Measurements from ENCODE around the gene CHKA. TPM values are rescaled to one million over a fixed set of nuclear protein-coding genes. Genes with fewer than 3 reads are reported as not detected.
A peak's percentile ranks its signal among the peaks of the same experiment; 100 is the strongest.

Gene CHKA
- total and polyA plus RNA-seq, 2 of the 4 experiments (the other 2 are of a cell fraction) = 4.5 to 8.4 TPM

GRCh38 chr11:68160100-68160695, 39.0 kb upstream of the CHKA start:
- intact Hi-C loops (cut with micrococcal nuclease) = no loop called here
- ChIA-PET POLR2A (ENCODE audit: unreplicated experiment) (no interaction called here), CTCF (interaction anchor here (1.0 kb wide), 1 partner anchor 10 kb away, joined by 3 read pairs; no protein-coding TSS in a partner anchor)
- H4K91ac ChIP-seq (ENCODE audit: insufficient read depth, low read depth, low read length) = no peak overlapping the region
- no peaks in the 10 kb centered on the region for H3K9me3 ChIP-seq (ENCODE audit: control insufficient read depth, insufficient read depth, low read length)
- no peak overlapping the region for H2BK120ac ChIP-seq (ENCODE audit: low read depth, low read length)
- no peak overlapping the region for H2BK15ac ChIP-seq (ENCODE audit: low read depth, low read length)
- H3K4me1 ChIP-seq (ENCODE audit: control insufficient read depth, insufficient read depth, low read length) = no peaks in the 10 kb centered on the region
- H4K20me1 ChIP-seq (ENCODE audit: insufficient read depth, low read length) = peaks cover 6% of the 10 kb centered on the region; the same call in 1 of the 2 replicates
- no peak overlapping the region for H2AK9ac ChIP-seq (replicated peaks; ENCODE audit: low read depth, low read length, poor library complexity)
- H3K36me3 ChIP-seq (ENCODE audit: control insufficient read depth, insufficient read depth, low read length) = peaks cover 26% of the 10 kb centered on the region
- H3K4ac ChIP-seq (ENCODE audit: low read depth, low read length) = no peak overlapping the region
- ATAC-seq (ENCODE audit: low read depth) (peak; percentile 57), DNase-seq (no peak)
- no peak overlapping the region for H3K18ac ChIP-seq (ENCODE audit: low read depth, low read length)
- H3K79me1 ChIP-seq (ENCODE audit: low read depth in 1 of 2, low read length in 2 of 2) = peaks cover 0 to 12% of the 10 kb centered on the region in 2 experiments; a peak in 1 of 4 replicates
- dilution Hi-C loops (cut with HindIII; ENCODE audit: low sequenced_read_pairs, unreplicated experiment) = no loop called here
- no peak overlapping the region for H3K56ac ChIP-seq (ENCODE audit: extremely low read depth, insufficient read depth, low read length)
- no peak overlapping the region for H2AK5ac ChIP-seq (ENCODE audit: low read depth, low read length)
- peaks cover 33% of the 10 kb centered on the region for H3K9me1 ChIP-seq (ENCODE audit: insufficient read depth, low read length)
- H3K4me2 ChIP-seq (ENCODE audit: low read depth, low read length) = no peak overlapping the region
- TF ChIP-seq FOS (IDR thresholded peaks at IDR 0.05; ENCODE audit: low read depth, low read length) = no peak
- no peak for TF ChIP-seq CHD1 (IDR thresholded peaks at IDR 0.05; ENCODE audit: low read depth, low read length)
- TF ChIP-seq POLR2A (IDR thresholded peaks at IDR 0.05; ENCODE audit: low read depth, low read length) = no peak
- TF ChIP-seq CEBPB (IDR thresholded peaks at IDR 0.05; ENCODE audit: low read depth, low read length) = no peak
- TF ChIP-seq, protein P1, sequence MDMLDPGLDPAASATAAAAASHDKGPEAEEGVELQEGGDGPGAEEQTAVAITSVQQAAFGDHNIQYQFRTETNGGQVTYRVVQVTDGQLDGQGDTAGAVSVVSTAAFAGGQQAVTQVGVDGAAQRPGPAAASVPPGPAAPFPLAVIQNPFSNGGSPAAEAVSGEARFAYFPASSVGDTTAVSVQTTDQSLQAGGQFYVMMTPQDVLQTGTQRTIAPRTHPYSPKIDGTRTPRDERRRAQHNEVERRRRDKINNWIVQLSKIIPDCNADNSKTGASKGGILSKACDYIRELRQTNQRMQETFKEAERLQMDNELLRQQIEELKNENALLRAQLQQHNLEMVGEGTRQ (IDR thresholded peaks at IDR 0.05; ENCODE audit: low read depth, low read length) = no peak
- TF ChIP-seq, protein P2, sequence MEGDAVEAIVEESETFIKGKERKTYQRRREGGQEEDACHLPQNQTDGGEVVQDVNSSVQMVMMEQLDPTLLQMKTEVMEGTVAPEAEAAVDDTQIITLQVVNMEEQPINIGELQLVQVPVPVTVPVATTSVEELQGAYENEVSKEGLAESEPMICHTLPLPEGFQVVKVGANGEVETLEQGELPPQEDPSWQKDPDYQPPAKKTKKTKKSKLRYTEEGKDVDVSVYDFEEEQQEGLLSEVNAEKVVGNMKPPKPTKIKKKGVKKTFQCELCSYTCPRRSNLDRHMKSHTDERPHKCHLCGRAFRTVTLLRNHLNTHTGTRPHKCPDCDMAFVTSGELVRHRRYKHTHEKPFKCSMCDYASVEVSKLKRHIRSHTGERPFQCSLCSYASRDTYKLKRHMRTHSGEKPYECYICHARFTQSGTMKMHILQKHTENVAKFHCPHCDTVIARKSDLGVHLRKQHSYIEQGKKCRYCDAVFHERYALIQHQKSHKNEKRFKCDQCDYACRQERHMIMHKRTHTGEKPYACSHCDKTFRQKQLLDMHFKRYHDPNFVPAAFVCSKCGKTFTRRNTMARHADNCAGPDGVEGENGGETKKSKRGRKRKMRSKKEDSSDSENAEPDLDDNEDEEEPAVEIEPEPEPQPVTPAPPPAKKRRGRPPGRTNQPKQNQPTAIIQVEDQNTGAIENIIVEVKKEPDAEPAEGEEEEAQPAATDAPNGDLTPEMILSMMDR (conservative IDR thresholded peaks at IDR 0.05; ENCODE audit: low read depth, low read length) = no peak
- no peak for TF ChIP-seq RFX5 (IDR thresholded peaks at IDR 0.05; ENCODE audit: low read depth, low read length)
- no peak for TF ChIP-seq MAFK (IDR thresholded peaks at IDR 0.05; ENCODE audit: low read depth, low read length)
- TF ChIP-seq NFE2L2 (IDR thresholded peaks at IDR 0.05; ENCODE audit: low read depth, low read length) = no peak
- TF ChIP-seq RCOR1 (IDR thresholded peaks at IDR 0.05; ENCODE audit: insufficient replicate concordance, low read length) = no peak
- TF ChIP-seq RAD21 (IDR thresholded peaks at IDR 0.05; ENCODE audit: low read length) = no peak
- no peak for TF ChIP-seq ELK1 (IDR thresholded peaks at IDR 0.05; ENCODE audit: borderline replicate concordance, low read depth, low read length)
- no peak overlapping the region for H2AFZ ChIP-seq (replicated peaks; ENCODE audit: low read length, poor library complexity)
- H4K8ac ChIP-seq (ENCODE audit: low read depth in 2 of 2, low read length in 2 of 2) = no peak overlapping the region
- H2BK20ac ChIP-seq (ENCODE audit: low read depth, low read length) = no peak overlapping the region
- no CpG with 5 or more reads among the region's 7 CpGs for WGBS, 2 experiments (ENCODE audit: extremely low coverage in 2 of 2, insufficient read length in 1 of 2)
- no peak overlapping the region for H3K27ac ChIP-seq (ENCODE audit: insufficient read depth, low read length)
- in situ Hi-C loops (cut with MboI; ENCODE audit: low sequenced_read_pairs) = no loop called here
- no peak overlapping the region for H4K5ac ChIP-seq (ENCODE audit: low read depth, low read length)
- H3K14ac ChIP-seq (replicated peaks; ENCODE audit: low read depth, low read length) = no peak overlapping the region
- no peak overlapping the region for H2BK5ac ChIP-seq (ENCODE audit: low read depth, low read length, poor library complexity, severe bottlenecking)
- no peak overlapping the region for H3K23ac ChIP-seq (ENCODE audit: low read depth, low read length)
- H3K9ac ChIP-seq (ENCODE audit: low read depth, low read length) = no peak overlapping the region
- no peak overlapping the region for H3K4me3 ChIP-seq (ENCODE audit: insufficient read depth, low read depth, low read length)
- BruUV-seq (replicated peaks) = no TSS peak
- no peaks in the 10 kb centered on the region for H3K27me3 ChIP-seq (ENCODE audit: control insufficient read depth, insufficient read depth, low read length)

Measured in IMR-90 (cell line).